Hepatocyte (in vitro differentiated cells): ENCODE data around the gene ASB6.

Source experiments
- EZH2 ChIP-seq: fragments of 200-600 bp; sonication (generic); IDR thresholded peaks from 2 replicates; pipeline ENCODE4 v1.6.1; 2016; ENCODE audit warnings: antibody characterized with exemption, mild to moderate bottlenecking, borderline replicate concordance
- TF ChIP-seq, protein P1 (sequence below): fragments of 200-600 bp; sonication (generic); IDR thresholded peaks from 2 replicates; pipeline ENCODE4 v1.5.1; 2016; ENCODE audit warnings: antibody characterized with exemption, mild to moderate bottlenecking; ENCODE audit not compliant: poor library complexity

DNA sequence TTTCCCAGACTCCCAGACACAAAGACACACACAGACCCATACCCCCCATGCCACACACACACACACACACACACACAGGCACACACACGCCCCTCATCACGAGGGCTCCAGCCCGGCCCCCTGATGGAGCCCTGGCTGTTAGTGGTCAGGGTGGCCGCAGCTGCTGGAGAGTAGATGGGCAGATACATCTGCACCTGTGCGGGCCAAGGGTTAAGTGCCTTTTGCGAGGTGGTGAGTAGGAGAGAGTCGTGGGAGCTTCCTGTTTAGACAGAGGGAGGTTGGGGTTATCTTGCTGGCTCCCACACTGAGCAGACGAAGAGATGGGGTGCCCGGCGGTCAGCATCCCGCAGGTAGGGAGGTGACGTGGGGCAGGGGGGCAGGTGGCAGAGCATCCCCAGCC is 31.7 kb upstream of the ASB6 start:
- TF ChIP-seq, protein P1, sequence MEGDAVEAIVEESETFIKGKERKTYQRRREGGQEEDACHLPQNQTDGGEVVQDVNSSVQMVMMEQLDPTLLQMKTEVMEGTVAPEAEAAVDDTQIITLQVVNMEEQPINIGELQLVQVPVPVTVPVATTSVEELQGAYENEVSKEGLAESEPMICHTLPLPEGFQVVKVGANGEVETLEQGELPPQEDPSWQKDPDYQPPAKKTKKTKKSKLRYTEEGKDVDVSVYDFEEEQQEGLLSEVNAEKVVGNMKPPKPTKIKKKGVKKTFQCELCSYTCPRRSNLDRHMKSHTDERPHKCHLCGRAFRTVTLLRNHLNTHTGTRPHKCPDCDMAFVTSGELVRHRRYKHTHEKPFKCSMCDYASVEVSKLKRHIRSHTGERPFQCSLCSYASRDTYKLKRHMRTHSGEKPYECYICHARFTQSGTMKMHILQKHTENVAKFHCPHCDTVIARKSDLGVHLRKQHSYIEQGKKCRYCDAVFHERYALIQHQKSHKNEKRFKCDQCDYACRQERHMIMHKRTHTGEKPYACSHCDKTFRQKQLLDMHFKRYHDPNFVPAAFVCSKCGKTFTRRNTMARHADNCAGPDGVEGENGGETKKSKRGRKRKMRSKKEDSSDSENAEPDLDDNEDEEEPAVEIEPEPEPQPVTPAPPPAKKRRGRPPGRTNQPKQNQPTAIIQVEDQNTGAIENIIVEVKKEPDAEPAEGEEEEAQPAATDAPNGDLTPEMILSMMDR = no peak
- no peak for TF ChIP-seq EZH2
